ENCODE results near the gene IFT81. TPM values are rescaled to one million over a fixed set of nuclear protein-coding genes. Genes with fewer than 3 reads are reported as not detected.

IFT81 gene
- polyA plus RNA-seq, 1 of the 3 experiments (the other 2 are of a cell fraction) = 7.9 TPM

- TF ChIP-seq, protein P1, sequence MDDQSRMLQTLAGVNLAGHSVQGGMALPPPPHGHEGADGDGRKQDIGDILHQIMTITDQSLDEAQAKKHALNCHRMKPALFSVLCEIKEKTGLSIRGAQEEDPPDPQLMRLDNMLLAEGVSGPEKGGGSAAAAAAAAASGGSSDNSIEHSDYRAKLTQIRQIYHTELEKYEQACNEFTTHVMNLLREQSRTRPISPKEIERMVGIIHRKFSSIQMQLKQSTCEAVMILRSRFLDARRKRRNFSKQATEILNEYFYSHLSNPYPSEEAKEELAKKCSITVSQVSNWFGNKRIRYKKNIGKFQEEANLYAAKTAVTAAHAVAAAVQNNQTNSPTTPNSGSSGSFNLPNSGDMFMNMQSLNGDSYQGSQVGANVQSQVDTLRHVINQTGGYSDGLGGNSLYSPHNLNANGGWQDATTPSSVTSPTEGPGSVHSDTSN (IDR thresholded peaks at IDR 0.05) = no peak
- no peak for TF ChIP-seq NRF1 (IDR thresholded peaks at IDR 0.05; ENCODE audit: low read depth, low read length)
- TF ChIP-seq, protein P2, sequence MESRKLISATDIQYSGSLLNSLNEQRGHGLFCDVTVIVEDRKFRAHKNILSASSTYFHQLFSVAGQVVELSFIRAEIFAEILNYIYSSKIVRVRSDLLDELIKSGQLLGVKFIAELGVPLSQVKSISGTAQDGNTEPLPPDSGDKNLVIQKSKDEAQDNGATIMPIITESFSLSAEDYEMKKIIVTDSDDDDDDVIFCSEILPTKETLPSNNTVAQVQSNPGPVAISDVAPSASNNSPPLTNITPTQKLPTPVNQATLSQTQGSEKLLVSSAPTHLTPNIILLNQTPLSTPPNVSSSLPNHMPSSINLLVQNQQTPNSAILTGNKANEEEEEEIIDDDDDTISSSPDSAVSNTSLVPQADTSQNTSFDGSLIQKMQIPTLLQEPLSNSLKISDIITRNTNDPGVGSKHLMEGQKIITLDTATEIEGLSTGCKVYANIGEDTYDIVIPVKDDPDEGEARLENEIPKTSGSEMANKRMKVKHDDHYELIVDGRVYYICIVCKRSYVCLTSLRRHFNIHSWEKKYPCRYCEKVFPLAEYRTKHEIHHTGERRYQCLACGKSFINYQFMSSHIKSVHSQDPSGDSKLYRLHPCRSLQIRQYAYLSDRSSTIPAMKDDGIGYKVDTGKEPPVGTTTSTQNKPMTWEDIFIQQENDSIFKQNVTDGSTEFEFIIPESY (IDR thresholded peaks at IDR 0.05; ENCODE audit: borderline replicate concordance, low read depth) = no peak
- no peak for TF ChIP-seq SMC3 (IDR thresholded peaks at IDR 0.05; ENCODE audit: low read depth, low read length)
- TF ChIP-seq JUND (IDR thresholded peaks at IDR 0.05) = no peak
- TF ChIP-seq EP300 (IDR thresholded peaks at IDR 0.05; ENCODE audit: borderline replicate concordance in 1 of 2, low read depth in 1 of 2, low read length in 1 of 2) = no peak
Measured at GRCh38 chr12:110233212-110233903, 109.2 kb downstream of the IFT81 start (continued).

DNA sequence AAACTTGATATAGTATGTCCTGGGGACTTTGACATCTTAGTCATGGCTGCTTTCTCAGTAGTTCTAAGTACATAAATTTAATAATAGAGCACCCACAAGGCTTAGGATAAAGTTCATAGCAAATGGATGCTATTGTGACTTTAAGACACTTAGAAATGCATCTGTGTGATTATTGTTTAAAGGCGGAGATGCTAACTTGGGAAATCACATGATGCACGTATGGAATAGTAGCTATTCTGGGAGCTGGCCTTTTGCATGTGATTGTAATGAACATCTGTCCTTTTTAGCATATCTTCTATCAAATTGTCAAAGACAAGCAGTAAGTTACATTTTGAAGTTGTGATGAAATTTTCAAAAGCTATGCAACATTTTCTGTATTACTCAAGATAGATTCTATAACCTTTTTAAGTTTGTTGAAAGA, 110.2 kb downstream of the IFT81 start:
- no peaks in the 10 kb centered on the region for H3K79me2 ChIP-seq (ENCODE audit: insufficient read depth)
- no peak overlapping the region; the same call in 1 of the 2 replicates for H2AFZ ChIP-seq (ENCODE audit: low read depth)
- no peak for TF ChIP-seq YY1 (IDR thresholded peaks at IDR 0.05; ENCODE audit: low read depth)
- TF ChIP-seq, protein P3, sequence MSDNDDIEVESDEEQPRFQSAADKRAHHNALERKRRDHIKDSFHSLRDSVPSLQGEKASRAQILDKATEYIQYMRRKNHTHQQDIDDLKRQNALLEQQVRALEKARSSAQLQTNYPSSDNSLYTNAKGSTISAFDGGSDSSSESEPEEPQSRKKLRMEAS (IDR thresholded peaks at IDR 0.05; ENCODE audit: low read depth) = no peak
- no peak for TF ChIP-seq RFX5 (IDR thresholded peaks at IDR 0.05; ENCODE audit: low read length)
- no peak for TF ChIP-seq RXRA (IDR thresholded peaks at IDR 0.05; ENCODE audit: borderline replicate concordance, low read depth)
- no peak for TF ChIP-seq GABPA (IDR thresholded peaks at IDR 0.05; ENCODE audit: low read depth)
- TF ChIP-seq GATA2 (CRISPR knock-in tag; IDR thresholded peaks at IDR 0.05) = no peak
- TF ChIP-seq, protein P2 (IDR thresholded peaks at IDR 0.05; ENCODE audit: borderline replicate concordance, low read depth) = no peak
- no peak for TF ChIP-seq ELF1 (IDR thresholded peaks at IDR 0.05)
- no peak for TF ChIP-seq EZH2phosphoT487 (IDR thresholded peaks at IDR 0.05; ENCODE audit: borderline replicate concordance, low read depth)
- TF ChIP-seq MEF2A (IDR thresholded peaks at IDR 0.05; ENCODE audit: borderline replicate concordance, low read depth) = no peak
- TF ChIP-seq CHD2 (IDR thresholded peaks at IDR 0.05; ENCODE audit: low read length, partially characterized antibody) = no peak
- no peak for TF ChIP-seq FOXM1 (IDR thresholded peaks at IDR 0.05; ENCODE audit: low read depth)
- TF ChIP-seq IRF3 (IDR thresholded peaks at IDR 0.05; ENCODE audit: low read depth, low read length) = no peak
- no peak for TF ChIP-seq MXI1 (IDR thresholded peaks at IDR 0.05; ENCODE audit: low read depth, low read length)
- no peaks in the 10 kb centered on the region; a peak in 1 of 4 replicates for H3K4me1 ChIP-seq (ENCODE audit: control insufficient read depth in 1 of 2, insufficient read depth in 2 of 2, low read depth in 1 of 2, low read length in 1 of 2)
- H3K27me3 ChIP-seq (ENCODE audit: insufficient read depth) = no peaks in the 10 kb centered on the region
- H3K4me2 ChIP-seq = no peak overlapping the region
- ChIA-PET POLR2A (no interaction called here), CTCF (no interaction called here)
- no peaks in the 10 kb centered on the region for H4K20me1 ChIP-seq (ENCODE audit: insufficient read depth)
- H3K9ac ChIP-seq = no peak overlapping the region
- no peaks in the 10 kb centered on the region for H3K9me2 ChIP-seq
- no peak overlapping the region for H3K27ac ChIP-seq (ENCODE audit: low read depth in 2 of 2, low read length in 1 of 2)
- H3F3A ChIP-seq (replicated peaks; ENCODE audit: insufficient read depth) = peaks cover 12% of the 10 kb centered on the region
- DNase-seq = no peak
- no peak overlapping the region for H3K4me3 ChIP-seq (ENCODE audit: low read depth in 2 of 2, low read length in 1 of 2)
- no peaks in the 10 kb centered on the region for H3K36me3 ChIP-seq (replicated peaks in 1 of 2; ENCODE audit: control insufficient read depth in 1 of 2, insufficient read depth in 2 of 2, low read length in 1 of 2)
- WGBS (ENCODE audit: low lambda C conversion rate) = 33% methylated on average over 2 of the region's 2 CpGs
- no peaks in the 10 kb centered on the region for H3K9me3 ChIP-seq
